IMR-90 (cell line): Measurements from ENCODE around the gene AMZ1. TPM values are rescaled to one million over a fixed set of nuclear protein-coding genes. Genes with fewer than 3 reads are reported as not detected.

Experiments used
- ATAC-seq: fragments of 200-7000 bp; cut with Tn5 transposase; 2 replicates; pipeline ENCODE4 v1.9.1; 2020; ENCODE audit warnings: low read depth, mild to moderate bottlenecking, moderate library complexity
- BruUV-seq: library from RNA; stranded (reverse); fragments of 400-500 nt; replicated peaks from 2 replicates; lab custom pipeline; 2021; lab: Mats Ljungman, UMichigan
- CTCF ChIA-PET: fragments of 300-600 bp; formaldehyde crosslinking; extraction: SDS; loops from one replicate; lab custom pipeline; 2021; ENCODE audit warnings: antibody characterized with exemption; lab: Yijun Ruan, JAX
- POLR2A ChIA-PET: fragments of 300-600 bp; sonication (Branson Sonifier 250); formaldehyde crosslinking; loops from one replicate; lab custom pipeline; 2022; ENCODE audit warnings: antibody characterized with exemption; ENCODE audit not compliant: unreplicated experiment; lab: Charles Lee
- DNase-seq: peaks from one replicate; pipeline ENCODE4 v3.0.0; 2013
- H2AFZ ChIP-seq: replicated peaks from 2 replicates; pipeline ENCODE3; 2013; ENCODE audit warnings: low read length, mild to moderate bottlenecking; ENCODE audit not compliant: poor library complexity
- H2AK5ac ChIP-seq: 2 replicates; pipeline ENCODE4 v1.6.1; 2013; ENCODE audit warnings: low read depth, low read length, inconsistent platforms
- H2AK9ac ChIP-seq: replicated peaks from 2 replicates; pipeline ENCODE3; 2013; ENCODE audit warnings: mild to moderate bottlenecking, low read depth, low read length, moderate library complexity; ENCODE audit not compliant: poor library complexity
- H2BK120ac ChIP-seq: 2 replicates; pipeline ENCODE4 v1.6.1; 2013; ENCODE audit warnings: low read depth, low read length, inconsistent platforms
- H2BK15ac ChIP-seq: 3 replicates; pipeline ENCODE4 v1.6.1; 2013; ENCODE audit warnings: low read depth, low read length, inconsistent platforms
- H2BK20ac ChIP-seq: 2 replicates; pipeline ENCODE4 v1.6.1; 2013; ENCODE audit warnings: low read depth, mild to moderate bottlenecking, inconsistent platforms, low read length, moderate library complexity
- H2BK5ac ChIP-seq: 2 replicates; pipeline ENCODE4 v1.6.1; 2013; ENCODE audit warnings: mild to moderate bottlenecking, low read depth, low read length, inconsistent platforms; ENCODE audit not compliant: poor library complexity, severe bottlenecking
- H3K14ac ChIP-seq: replicated peaks from 2 replicates; pipeline ENCODE4 v1.6.1; 2013; ENCODE audit warnings: low read depth, low read length, inconsistent platforms
- H3K18ac ChIP-seq: 2 replicates; pipeline ENCODE4 v1.6.1; 2013; ENCODE audit warnings: low read depth, low read length, control low read depth
- H3K23ac ChIP-seq: 2 replicates; pipeline ENCODE4 v1.6.1; 2013; ENCODE audit warnings: low read depth, low read length, inconsistent platforms
- H3K27ac ChIP-seq: 2 replicates; pipeline ENCODE4 v1.5.1; 2013; ENCODE audit warnings: mild to moderate bottlenecking, control low read depth, low read length; ENCODE audit not compliant: insufficient read depth
- H3K27me3 ChIP-seq: 2 replicates; pipeline ENCODE4 v1.6.1; 2013; ENCODE audit warnings: low read length; ENCODE audit not compliant: control insufficient read depth, insufficient read depth
- H3K36me3 ChIP-seq: 2 replicates; pipeline ENCODE4 v1.6.1; 2013; ENCODE audit warnings: low read length, mixed read lengths; ENCODE audit not compliant: control insufficient read depth, insufficient read depth
- H3K4ac ChIP-seq: 2 replicates; pipeline ENCODE4 v1.6.1; 2013; ENCODE audit warnings: low read depth, low read length, inconsistent platforms
- H3K4me1 ChIP-seq: 2 replicates; pipeline ENCODE4 v1.6.1; 2013; ENCODE audit warnings: low read length, mixed read lengths; ENCODE audit not compliant: control insufficient read depth, insufficient read depth
- H3K4me2 ChIP-seq: 2 replicates; pipeline ENCODE4 v1.6.1; 2013; ENCODE audit warnings: low read depth, mild to moderate bottlenecking, control low read depth, low read length, moderate library complexity
- H3K4me3 ChIP-seq: 2 replicates; pipeline ENCODE4 v1.5.1; 2013; ENCODE audit warnings: low read depth, mild to moderate bottlenecking, control low read depth, low read length, moderate library complexity; ENCODE audit not compliant: insufficient read depth
- H3K56ac ChIP-seq: 2 replicates; pipeline ENCODE4 v1.6.1; 2013; ENCODE audit warnings: low read length, inconsistent platforms; ENCODE audit not compliant: insufficient read depth; ENCODE audit errors: extremely low read depth
- H3K79me1 ChIP-seq, 2 experiments: 2 replicates each; pipeline ENCODE4 v1.6.1; 2013; ENCODE audit warnings: low read length in 2 of 2, inconsistent platforms in 1 of 2, low read depth in 1 of 2
- H3K9ac ChIP-seq: 2 replicates; pipeline ENCODE4 v1.6.1; 2013; ENCODE audit warnings: low read depth, low read length, control low read depth
- H3K9me1 ChIP-seq: 2 replicates; pipeline ENCODE4 v1.6.1; 2013; ENCODE audit warnings: low read length, inconsistent platforms; ENCODE audit not compliant: insufficient read depth
- H3K9me3 ChIP-seq: 2 replicates; pipeline ENCODE4 v1.6.1; 2013; ENCODE audit warnings: low read length; ENCODE audit not compliant: control insufficient read depth, insufficient read depth
- H4K20me1 ChIP-seq: 2 replicates; pipeline ENCODE4 v1.6.1; 2013; ENCODE audit warnings: low read length, inconsistent platforms; ENCODE audit not compliant: insufficient read depth
- H4K5ac ChIP-seq: 2 replicates; pipeline ENCODE4 v1.6.1; 2013; ENCODE audit warnings: mild to moderate bottlenecking, low read depth, low read length, control low read depth
- H4K8ac ChIP-seq, 2 experiments: 2 replicates each; pipeline ENCODE4 v1.6.1; 2013; ENCODE audit warnings: low read depth in 2 of 2, low read length in 2 of 2, control low read depth in 1 of 2, inconsistent platforms in 1 of 2
- H4K91ac ChIP-seq: 2 replicates; pipeline ENCODE4 v1.6.1; 2013; ENCODE audit warnings: low read depth, low read length, inconsistent platforms; ENCODE audit not compliant: insufficient read depth
- CEBPB ChIP-seq: IDR thresholded peaks from 2 replicates; pipeline ENCODE4 v1.6.1; 2012; ENCODE audit warnings: low read depth, low read length, improper control_type of control experiment
- FOS ChIP-seq: fragments of 150-350 bp; IDR thresholded peaks from 2 replicates; pipeline ENCODE4 v1.6.1; 2016; ENCODE audit warnings: low read depth, low read length
- MAFK ChIP-seq: IDR thresholded peaks from 2 replicates; pipeline ENCODE4 v1.6.1; 2012; ENCODE audit warnings: low read depth, low read length, improper control_type of control experiment
- MAZ ChIP-seq: IDR thresholded peaks from 2 replicates; pipeline ENCODE4 v1.6.1; 2012; ENCODE audit warnings: low read depth, mild to moderate bottlenecking, low read length, improper control_type of control experiment, moderate library complexity, borderline replicate concordance
- NFE2L2 ChIP-seq: fragments of 150-350 bp; IDR thresholded peaks from 2 replicates; pipeline ENCODE4 v1.6.1; 2016; ENCODE audit warnings: low read depth, mild to moderate bottlenecking, low read length
- RAD21 ChIP-seq: IDR thresholded peaks from 2 replicates; pipeline ENCODE4 v1.6.1; 2012; ENCODE audit warnings: low read length, improper control_type of control experiment
- RCOR1 ChIP-seq: IDR thresholded peaks from 2 replicates; pipeline ENCODE4 v1.6.1; 2012; ENCODE audit warnings: mild to moderate bottlenecking, low read length, improper control_type of control experiment; ENCODE audit not compliant: insufficient replicate concordance
- RFX5 ChIP-seq: IDR thresholded peaks from 2 replicates; pipeline ENCODE4 v1.8.0; 2012; ENCODE audit warnings: low read depth, mild to moderate bottlenecking, low read length, moderate library complexity
- SMC3 ChIP-seq: fragments of 150-350 bp; IDR thresholded peaks from 2 replicates; pipeline ENCODE4 v1.6.1; 2016; ENCODE audit warnings: low read depth, mild to moderate bottlenecking, antibody characterized with exemption, low read length, moderate library complexity
- USF2 ChIP-seq: fragments of 150-350 bp; IDR thresholded peaks from 2 replicates; pipeline ENCODE4 v1.6.1; 2017; ENCODE audit warnings: mild to moderate bottlenecking, antibody characterized with exemption, low read length, low read depth
- WGBS, 2 experiments: methylation state at CpG; one replicate each; pipeline versions ENCODE4 v1.1.5 to v1.1.7; 2013; ENCODE audit warnings: missing lambda C conversion rate in 2 of 2; ENCODE audit not compliant: insufficient read length in 1 of 2; ENCODE audit errors: extremely low coverage in 2 of 2; 5-methylcytosine and 5-hydroxymethylcytosine counted together
- dilution Hi-C: fragments of 300-500 bp; cut with HindIII; formaldehyde crosslinking; loops from one replicate; pipeline ENCODE4 v1.14.3; 2018; ENCODE audit warnings: low sequenced_read_pairs; ENCODE audit not compliant: unreplicated experiment
- in situ Hi-C: fragments of 300-500 bp; cut with MboI; formaldehyde crosslinking; loops from 3 replicates; pipeline ENCODE4 v1.14.3; 2019; ENCODE audit warnings: low sequenced_read_pairs, inconsistent platforms, mixed read lengths
- intact Hi-C: fragments of 100-400 bp; cut with micrococcal nuclease; formaldehyde crosslinking; loops from 2 replicates; pipeline ENCODE4 v1.10.0; 2022
- polyA plus RNA-seq, 3 experiments: library from polyadenylated mRNA; depleted of rRNA; stranded (reverse); fragments of >200 nt; gene quantifications; 2 replicates each; pipeline ENCODE4 v1.2.3, GENCODE V29; 2012; ENCODE audit warnings: low replicate concordance in 1 of 3
- total RNA-seq: library from RNA; depleted of rRNA; stranded (reverse); fragments of >200 nt; gene quantifications from 2 replicates; pipeline ENCODE4 v1.2.3, GENCODE V29; 2012

AMZ1 gene
- total and polyA plus RNA-seq, 2 of the 4 experiments (the other 2 are of a cell fraction): 0.54 to 1.6 TPM

GRCh38 chr7:2662273-2663120, 25.5 kb upstream of the AMZ1 start:
- ChIA-PET CTCF (no interaction called here), POLR2A (no interaction called here)
- intact Hi-C loops: no loop called here

More at GRCh38 chr7:2662273-2663120, 25.5 kb upstream of the AMZ1 start:
- H4K20me1 ChIP-seq: peaks cover 21% of the 10 kb centered on the region
- no peak for ATAC-seq
- H2BK15ac ChIP-seq: no peak overlapping the region
- no peak overlapping the region for H2AFZ ChIP-seq
- no peak overlapping the region for H3K27ac ChIP-seq
- peaks cover under 1 to 10% of the 10 kb centered on the region in 2 experiments; a peak in 1 of 4 replicates for H3K79me1 ChIP-seq
- H3K4me1 ChIP-seq: no peaks in the 10 kb centered on the region
- dilution Hi-C loops: no loop called here
- H3K18ac ChIP-seq: no peak overlapping the region
- H2BK5ac ChIP-seq: no peak overlapping the region
- H3K4me2 ChIP-seq: no peak overlapping the region
- H2AK9ac ChIP-seq: no peak overlapping the region
- H3K4me3 ChIP-seq: no peak overlapping the region
- H3K9me1 ChIP-seq: no peaks in the 10 kb centered on the region
- no peak overlapping the region for H2BK120ac ChIP-seq
- H3K9ac ChIP-seq: no peak overlapping the region
- TF ChIP-seq NFE2L2: no peak
- TF ChIP-seq SMC3: no peak
- no peak for TF ChIP-seq CEBPB
- TF ChIP-seq RAD21: no peak
- TF ChIP-seq RCOR1: no peak
- no peak for TF ChIP-seq MAZ
- TF ChIP-seq MAFK: no peak
- TF ChIP-seq RFX5: no peak
- no peak for TF ChIP-seq FOS
- no peak for TF ChIP-seq USF2
- H3K36me3 ChIP-seq: peaks cover 39% of the 10 kb centered on the region
- in situ Hi-C loops: no loop called here
- H2AK5ac ChIP-seq: no peak overlapping the region
- no peaks in the 10 kb centered on the region for H3K27me3 ChIP-seq
- no TSS peak for BruUV-seq
- no peak overlapping the region for H3K56ac ChIP-seq
- no peak for DNase-seq
- H4K91ac ChIP-seq: no peak overlapping the region
- peaks cover 5% of the 10 kb centered on the region; the same call in 1 of the 2 replicates for H3K9me3 ChIP-seq
- no peak overlapping the region for H4K8ac ChIP-seq
- H3K4ac ChIP-seq: no peak overlapping the region
- H4K5ac ChIP-seq: no peak overlapping the region
- no peak overlapping the region for H3K23ac ChIP-seq
- H2BK20ac ChIP-seq: no peak overlapping the region
- 81% methylated on average over 6 of the region's 33 CpGs; no CpG with 5 or more reads in 1 of the 2 experiments for WGBS, 2 experiments
- H3K14ac ChIP-seq: no peak overlapping the region
